ENCODE results near the gene MVD. TPM values are rescaled to one million over a fixed set of nuclear protein-coding genes. Genes with fewer than 3 reads are reported as not detected.
A peak's percentile ranks its signal among the peaks of the same experiment; 100 is the strongest.

The MVD gene
- total and polyA plus RNA-seq, 2 of the 4 experiments (the other 2 are of a cell fraction) = 18.3 to 28.4 TPM

DNA sequence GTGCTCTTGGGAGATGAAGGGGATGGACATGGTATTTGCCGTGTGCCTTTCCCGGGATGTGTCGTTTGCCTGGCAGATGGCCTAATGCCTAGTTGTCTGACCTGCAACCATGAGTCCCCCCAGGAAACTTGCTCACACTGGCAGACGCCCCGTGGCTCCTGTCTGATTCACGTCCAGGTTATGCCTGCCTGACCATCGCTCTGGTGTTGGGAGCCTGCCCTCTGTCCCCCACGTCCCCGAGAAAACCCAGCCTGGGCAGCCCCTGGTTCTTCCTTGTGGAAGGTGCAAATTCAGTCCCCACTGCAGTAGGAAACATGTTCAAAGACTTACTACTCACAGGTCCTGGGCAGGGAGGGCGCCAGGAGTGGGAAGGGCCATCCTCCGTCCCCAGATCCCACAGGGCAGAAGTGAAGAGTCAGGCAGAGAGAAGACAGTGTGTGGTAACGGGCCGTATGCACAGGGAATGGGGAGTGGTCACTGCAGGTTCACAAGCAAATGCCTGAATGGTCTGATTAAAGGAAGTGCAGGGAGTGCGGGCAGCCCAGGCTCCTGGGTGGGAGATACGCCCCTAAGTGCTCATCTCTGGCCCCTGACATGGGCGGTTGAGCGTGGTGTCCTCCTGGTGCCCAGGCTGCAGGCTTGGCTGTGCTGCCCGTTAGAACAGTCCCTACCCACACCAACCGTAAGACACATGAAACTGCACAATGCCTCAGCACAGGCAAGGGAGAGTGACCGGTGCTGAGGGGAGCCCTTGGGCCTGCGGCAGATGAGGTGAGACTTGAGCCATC is 27.6 kb upstream of the MVD start:
- WGBS, 2 experiments (ENCODE audit: extremely low coverage in 2 of 2, insufficient read length in 1 of 2) = 67% methylated on average over 11 of the region's 21 CpGs; no CpG with 5 or more reads in 1 of the 2 experiments
- intact Hi-C loops (cut with micrococcal nuclease) = no loop called here
- TF ChIP-seq SMC3 (IDR thresholded peaks at IDR 0.05; ENCODE audit: low read depth, low read length) = no peak
- TF ChIP-seq NFE2L2 (IDR thresholded peaks at IDR 0.05; ENCODE audit: low read depth, low read length) = no peak
- TF ChIP-seq MAFK (IDR thresholded peaks at IDR 0.05; ENCODE audit: low read depth, low read length) = no peak
- TF ChIP-seq BHLHE40 (IDR thresholded peaks at IDR 0.05; ENCODE audit: low read depth, low read length) = no peak
- no peak for TF ChIP-seq MXI1 (IDR thresholded peaks at IDR 0.05; ENCODE audit: borderline replicate concordance, low read depth, low read length)
- Histone ChIP-seq H3K27ac (ENCODE audit: insufficient read depth, low read length) (no peak overlapping the region), H3K27me3 (ENCODE audit: control insufficient read depth, insufficient read depth, low read length) (peaks cover 36% of the 10 kb centered on the region), H2AK9ac (replicated peaks; ENCODE audit: low read depth, low read length, poor library complexity) (peak overlapping the region; percentile 26), H2BK5ac (ENCODE audit: low read depth, low read length, poor library complexity, severe bottlenecking) (no peak overlapping the region), H3K23ac (ENCODE audit: low read depth, low read length) (no peak overlapping the region), H3K4me3 (ENCODE audit: insufficient read depth, low read depth, low read length) (no peak overlapping the region), H2AFZ (replicated peaks; ENCODE audit: low read length, poor library complexity) (no peak overlapping the region), H2BK15ac (ENCODE audit: low read depth, low read length) (no peak overlapping the region), H3K4ac (ENCODE audit: low read depth, low read length) (no peak overlapping the region), H4K8ac (ENCODE audit: low read depth in 2 of 2, low read length in 2 of 2) (no peak overlapping the region), H3K79me1 (ENCODE audit: low read depth in 1 of 2, low read length in 2 of 2) (no peaks in the 10 kb centered on the region), H3K18ac (ENCODE audit: low read depth, low read length) (no peak overlapping the region), H2BK120ac (ENCODE audit: low read depth, low read length) (no peak overlapping the region), H3K4me1 (ENCODE audit: control insufficient read depth, insufficient read depth, low read length) (0 out of 2 replicates have a peak, but pooled peaks cover under 1% of the 10 kb centered on the region), H4K5ac (ENCODE audit: low read depth, low read length) (no peak overlapping the region), H2AK5ac (ENCODE audit: low read depth, low read length) (no peak overlapping the region), H3K4me2 (ENCODE audit: low read depth, low read length) (no peak overlapping the region), H3K36me3 (ENCODE audit: control insufficient read depth, insufficient read depth, low read length) (no peaks in the 10 kb centered on the region), H4K91ac (ENCODE audit: insufficient read depth, low read depth, low read length) (no peak overlapping the region), H4K20me1 (ENCODE audit: insufficient read depth, low read length) (peaks cover 7% of the 10 kb centered on the region; the same call in 1 of the 2 replicates), H3K9ac (ENCODE audit: low read depth, low read length) (no peak overlapping the region), H3K9me3 (ENCODE audit: control insufficient read depth, insufficient read depth, low read length) (no peaks in the 10 kb centered on the region), H3K14ac (replicated peaks; ENCODE audit: low read depth, low read length) (no peak overlapping the region), H3K9me1 (ENCODE audit: insufficient read depth, low read length) (no peaks in the 10 kb centered on the region), H3K56ac (ENCODE audit: extremely low read depth, insufficient read depth, low read length) (no peak overlapping the region), H2BK20ac (ENCODE audit: low read depth, low read length) (no peak overlapping the region)
- no TSS peak for BruUV-seq (replicated peaks)
- dilution Hi-C loops (cut with HindIII; ENCODE audit: low sequenced_read_pairs, unreplicated experiment) = no loop called here
- no peak for DNase-seq
- in situ Hi-C loops (cut with MboI; ENCODE audit: low sequenced_read_pairs) = no loop called here
- ChIA-PET CTCF (no interaction called here), POLR2A (ENCODE audit: unreplicated experiment) (no interaction called here)
- ATAC-seq (ENCODE audit: low read depth) = no peak
